G401.6 (cell line): ENCODE data around the gene POMT1.
"Not testable (repeated sequence)": the region's sequence is repeated elsewhere in the genome, so short reads cannot be mapped to it uniquely, and the experiment has no call there.

ENCODE experiments used
- FAIRE-seq: peaks from 2 replicates; lab custom pipeline; 2012; peaks lifted over from hg19 to GRCh38; lab: Jason Lieb, UNC

POMT1 gene

GRCh38 chr9:131525643-131526565 lies 23.2 kb downstream of the POMT1 start:
- FAIRE-seq: no peak

GRCh38 chr9:131528186-131528585 lies 25.5 kb downstream of the POMT1 start:
- FAIRE-seq: no peak

GRCh38 chr9:131528886-131529505 lies 26.3 kb downstream of the POMT1 start:
- no peak for FAIRE-seq

- no peak for FAIRE-seq
These were observed 27.2 kb downstream of the POMT1 start for GRCh38 chr9:131529597-131530545.

- FAIRE-seq: no peak
These were observed 27.8 kb downstream of the POMT1 start for GRCh38 chr9:131530546-131530919.

GRCh38 chr9:131530920-131531832 lies 28.5 kb downstream of the POMT1 start, which contains the start of gene UCK1:
UCK1 (minus strand) TSS chr9:131531263; CDS start chr9:131531174, 89 bp downstream.
- no peak for FAIRE-seq

GRCh38 chr9:131534721-131535237 lies 32.1 kb downstream of the POMT1 start:
- no peak for FAIRE-seq

- FAIRE-seq: no peak
These were observed 35.2 kb downstream of the POMT1 start for GRCh38 chr9:131537946-131538345.

- no peak for FAIRE-seq
These were observed 36.7 kb downstream of the POMT1 start for GRCh38 chr9:131539223-131539923.

- no peak for FAIRE-seq
These were observed 40.4 kb downstream of the POMT1 start for GRCh38 chr9:131543141-131543540.

- no peak for FAIRE-seq
These were observed 42.5 kb downstream of the POMT1 start, which contains the start of gene PRRT1B for GRCh38 chr9:131545003-131545785. PRRT1B (plus strand) TSS chr9:131545523; CDS start chr9:131545616, 93 bp downstream.

- FAIRE-seq: no peak
These were observed 43.1 kb downstream of the POMT1 start for GRCh38 chr9:131545786-131546335.

GRCh38 chr9:131546336-131547084 lies 43.8 kb downstream of the POMT1 start:
- no peak for FAIRE-seq

- not testable (repeated sequence) for FAIRE-seq
These were observed 46.5 kb downstream of the POMT1 start for GRCh38 chr9:131549186-131549585.

GRCh38 chr9:131550465-131550864 lies 47.7 kb downstream of the POMT1 start:
- FAIRE-seq: not testable (repeated sequence)

- no peak for FAIRE-seq
These were observed 49.3 kb downstream of the POMT1 start for GRCh38 chr9:131552030-131552429.

GRCh38 chr9:131554087-131554842 lies 51.5 kb downstream of the POMT1 start:
- no peak for FAIRE-seq
